ENCODE results near the gene RBM46. TPM values are rescaled to one million over a fixed set of nuclear protein-coding genes. Genes with fewer than 3 reads are reported as not detected.

Gene RBM46, protein sequence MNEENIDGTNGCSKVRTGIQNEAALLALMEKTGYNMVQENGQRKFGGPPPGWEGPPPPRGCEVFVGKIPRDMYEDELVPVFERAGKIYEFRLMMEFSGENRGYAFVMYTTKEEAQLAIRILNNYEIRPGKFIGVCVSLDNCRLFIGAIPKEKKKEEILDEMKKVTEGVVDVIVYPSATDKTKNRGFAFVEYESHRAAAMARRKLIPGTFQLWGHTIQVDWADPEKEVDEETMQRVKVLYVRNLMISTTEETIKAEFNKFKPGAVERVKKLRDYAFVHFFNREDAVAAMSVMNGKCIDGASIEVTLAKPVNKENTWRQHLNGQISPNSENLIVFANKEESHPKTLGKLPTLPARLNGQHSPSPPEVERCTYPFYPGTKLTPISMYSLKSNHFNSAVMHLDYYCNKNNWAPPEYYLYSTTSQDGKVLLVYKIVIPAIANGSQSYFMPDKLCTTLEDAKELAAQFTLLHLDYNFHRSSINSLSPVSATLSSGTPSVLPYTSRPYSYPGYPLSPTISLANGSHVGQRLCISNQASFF
- total RNA-seq, result not detected in 2 replicates

- DNase-seq (ENCODE audit: low read depth, low spot score), result no peak
Observed at GRCh38 chr4:154781126-154781982, at the start of gene RBM46. TSS of gene RBM46 (plus strand) at chr4:154781272. CDS start at chr4:154796753, 15,481 bp downstream.

- no peak for DNase-seq (ENCODE audit: low read depth, low spot score)
Observed at GRCh38 chr4:154731756-154732155, 49.3 kb upstream of the RBM46 start.

- no peak for DNase-seq (ENCODE audit: low read depth, low spot score)
Observed at GRCh38 chr4:154732669-154733068, 48.4 kb upstream of the RBM46 start.

- no peak for DNase-seq (ENCODE audit: low read depth, low spot score)
Observed at GRCh38 chr4:154736770-154737169, 44.3 kb upstream of the RBM46 start.

DNA sequence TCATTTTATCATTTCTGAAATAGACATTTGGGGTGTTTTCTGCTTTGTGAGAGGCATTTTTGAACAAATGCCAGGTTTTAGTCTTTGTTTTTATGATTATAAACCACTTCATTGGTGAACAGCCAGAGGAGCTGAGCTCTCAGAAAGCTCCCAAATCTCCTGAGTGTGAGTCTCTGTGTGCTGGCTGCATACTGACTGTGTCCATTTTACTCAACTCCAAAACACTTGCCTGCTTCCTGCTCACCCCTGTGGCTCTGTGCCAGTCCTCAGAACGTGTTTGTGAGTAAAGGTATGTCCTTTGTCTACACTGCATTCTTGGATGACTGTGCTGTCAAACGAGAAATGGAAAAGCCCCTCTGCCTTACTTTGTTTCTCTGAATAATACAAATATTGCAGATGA lies 42.6 kb upstream of the RBM46 start:
- DNase-seq (ENCODE audit: low read depth, low spot score), result no peak

GRCh38 chr4:154739111-154739510 lies 42.0 kb upstream of the RBM46 start:
- DNase-seq (ENCODE audit: low read depth, low spot score), result no peak

- DNase-seq (ENCODE audit: low read depth, low spot score), result no peak
Observed at GRCh38 chr4:154740462-154740861, 40.6 kb upstream of the RBM46 start.

DNA sequence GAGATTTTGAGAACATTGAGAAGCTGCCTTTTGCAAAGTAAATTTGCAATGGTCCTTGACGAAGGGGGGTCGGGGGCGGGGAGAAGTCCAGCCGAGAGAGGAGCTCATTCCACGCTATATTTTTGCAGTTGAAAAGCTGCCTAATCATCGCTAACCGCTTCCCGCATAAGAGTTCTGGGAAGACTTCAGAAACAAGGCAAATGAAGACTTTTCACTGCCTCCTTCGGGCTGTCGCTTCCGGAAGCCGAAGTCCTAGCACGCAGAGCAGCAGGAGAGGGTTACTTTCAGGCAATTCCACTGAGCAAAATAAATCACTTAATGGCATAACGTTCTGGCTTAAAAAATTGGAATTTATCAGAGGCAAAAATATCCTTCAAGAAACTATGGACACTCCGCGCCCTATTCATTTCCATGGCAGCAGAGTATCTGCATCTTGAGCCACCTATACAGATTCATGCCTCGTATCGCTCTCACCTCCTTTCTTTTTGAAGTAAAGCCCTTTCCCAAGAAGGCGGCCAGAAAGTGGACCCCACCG lies 39.9 kb upstream of the RBM46 start:
- DNase-seq (ENCODE audit: low read depth, low spot score), result no peak

GRCh38 chr4:154741922-154742850 lies 38.9 kb upstream of the RBM46 start:
- no peak for DNase-seq (ENCODE audit: low read depth, low spot score)

DNA sequence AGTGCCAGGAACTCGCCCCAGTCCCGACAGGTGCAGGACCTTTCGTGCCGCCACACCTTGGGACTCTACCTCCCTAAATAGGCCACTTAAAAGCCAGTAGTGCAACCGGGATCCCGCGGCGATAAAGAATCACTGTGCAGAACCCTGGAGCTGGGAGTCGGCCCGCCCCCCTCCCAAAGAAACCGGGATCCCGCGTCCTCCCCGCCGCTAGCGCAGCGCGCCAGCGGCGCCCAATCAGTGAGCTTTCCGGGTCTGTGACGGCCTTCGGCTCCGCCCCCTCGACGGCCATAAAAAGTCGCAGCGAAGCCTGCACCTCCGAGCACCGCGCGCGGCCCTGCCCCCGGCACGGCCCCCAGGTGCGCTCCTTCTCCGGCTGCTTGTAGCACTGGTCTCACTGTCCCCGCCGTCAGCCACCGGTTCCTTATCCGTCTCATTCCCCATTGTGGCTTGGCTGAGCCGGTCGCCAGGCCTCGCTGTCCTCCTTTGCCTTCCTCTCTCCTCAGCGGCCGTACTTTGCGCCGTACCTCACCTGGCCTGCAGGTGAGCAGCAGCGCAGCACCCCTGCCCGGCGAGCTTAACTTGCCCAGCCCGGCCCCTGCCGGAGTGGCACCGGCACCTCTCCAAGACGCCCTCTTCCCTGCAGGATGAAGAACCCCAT lies 37.3 kb upstream of the RBM46 start, which contains the start of gene LRAT:
Gene LRAT (plus strand): TSS at position 318 of the 658 bp plus-strand sequence. CDS start 327 bp downstream, at position 645.
- no peak for DNase-seq (ENCODE audit: low read depth, low spot score)

DNA sequence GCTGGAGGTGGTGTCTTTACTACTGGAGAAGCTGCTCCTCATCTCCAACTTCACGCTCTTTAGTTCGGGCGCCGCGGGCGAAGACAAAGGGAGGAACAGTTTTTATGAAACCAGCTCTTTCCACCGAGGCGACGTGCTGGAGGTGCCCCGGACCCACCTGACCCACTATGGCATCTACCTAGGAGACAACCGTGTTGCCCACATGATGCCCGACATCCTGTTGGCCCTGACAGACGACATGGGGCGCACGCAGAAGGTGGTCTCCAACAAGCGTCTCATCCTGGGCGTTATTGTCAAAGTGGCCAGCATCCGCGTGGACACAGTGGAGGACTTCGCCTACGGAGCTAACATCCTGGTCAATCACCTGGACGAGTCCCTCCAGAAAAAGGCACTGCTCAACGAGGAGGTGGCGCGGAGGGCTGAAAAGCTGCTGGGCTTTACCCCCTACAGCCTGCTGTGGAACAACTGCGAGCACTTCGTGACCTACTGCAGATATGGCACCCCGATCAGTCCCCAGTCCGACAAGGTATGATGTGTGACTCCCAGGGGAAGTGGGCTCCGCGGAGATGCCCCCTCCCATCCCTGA lies 36.6 kb upstream of the RBM46 start:
- DNase-seq (ENCODE audit: low read depth, low spot score), result no peak

GRCh38 chr4:154757713-154758112 lies 23.4 kb upstream of the RBM46 start:
- no peak for DNase-seq (ENCODE audit: low read depth, low spot score)

DNA sequence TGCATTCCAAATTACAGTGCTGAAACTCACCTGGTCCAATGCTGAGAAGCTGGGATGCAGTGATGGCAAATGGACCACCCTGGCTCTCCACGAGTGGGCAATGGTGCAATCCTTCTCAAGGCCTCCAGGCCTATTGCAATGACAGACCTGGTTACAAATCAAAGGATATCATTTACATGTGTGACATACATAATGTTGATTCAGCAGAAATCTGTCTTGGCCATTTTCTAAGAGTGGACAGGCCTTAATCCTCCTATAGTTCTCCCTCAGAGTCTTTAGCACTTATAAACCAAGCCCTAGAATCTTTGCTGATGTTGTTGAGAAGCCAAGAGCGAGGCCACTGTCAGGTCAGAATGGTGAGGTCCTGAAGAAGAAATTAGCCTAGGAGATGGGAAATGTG lies 20.2 kb upstream of the RBM46 start:
- DNase-seq (ENCODE audit: low read depth, low spot score), result no peak

GRCh38 chr4:154778264-154778663 lies 2.8 kb upstream of the RBM46 start:
- DNase-seq (ENCODE audit: low read depth, low spot score), result no peak

DNA sequence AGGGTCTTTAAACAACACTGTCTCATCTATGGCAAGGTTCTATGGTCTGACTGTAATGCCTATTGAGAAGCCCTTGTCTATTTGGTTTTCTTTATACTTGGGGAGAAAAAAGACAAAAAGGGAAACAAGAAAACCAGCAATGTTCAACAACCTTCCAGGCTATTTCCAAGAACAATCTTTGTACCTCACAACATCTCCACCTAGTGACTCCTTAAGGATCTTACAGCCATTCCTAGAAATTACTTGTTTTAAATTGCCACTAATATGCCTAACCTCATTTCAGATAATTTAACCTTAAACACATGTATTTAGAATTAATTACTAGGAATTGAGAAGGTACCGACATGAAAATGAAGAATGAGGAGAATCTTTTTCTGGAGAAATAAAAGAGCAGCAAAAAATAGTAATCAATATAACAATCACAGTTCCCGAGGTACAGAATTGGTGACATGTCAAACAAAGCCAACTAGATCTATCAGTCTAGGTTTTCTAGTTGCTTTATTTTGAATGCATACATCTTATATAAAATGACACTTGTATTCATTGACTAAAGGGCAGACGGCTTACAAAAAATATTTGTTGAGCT lies 1.6 kb upstream of the RBM46 start:
- no peak for DNase-seq (ENCODE audit: low read depth, low spot score)

GRCh38 chr4:154781983-154782293 lies 866 bp downstream of the RBM46 start:
- no peak for DNase-seq (ENCODE audit: low read depth, low spot score)

- peak; percentile 1 for DNase-seq (ENCODE audit: low read depth, low spot score)
Observed at GRCh38 chr4:154807042-154807630, 26.1 kb downstream of the RBM46 start.

DNA sequence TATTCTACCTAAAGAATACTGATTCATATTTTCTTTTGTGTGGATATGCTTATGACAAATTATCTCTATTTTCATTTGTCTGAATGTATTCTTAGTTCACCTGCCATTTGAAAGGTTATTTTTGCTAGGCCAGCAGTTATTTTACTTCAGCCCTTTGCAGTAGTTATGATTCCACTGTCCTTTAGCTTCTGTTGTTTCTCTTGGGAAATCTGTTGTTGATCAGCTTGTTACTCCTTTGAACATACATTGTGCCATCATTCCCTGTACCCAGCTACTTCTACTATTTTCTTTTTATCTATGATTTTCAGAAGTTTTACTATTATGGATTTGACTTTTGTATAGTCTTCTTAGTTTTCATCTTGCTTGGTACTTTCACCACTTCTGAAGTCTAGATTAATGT lies 37.2 kb downstream of the RBM46 start:
- no peak for DNase-seq (ENCODE audit: low read depth, low spot score)

DNA sequence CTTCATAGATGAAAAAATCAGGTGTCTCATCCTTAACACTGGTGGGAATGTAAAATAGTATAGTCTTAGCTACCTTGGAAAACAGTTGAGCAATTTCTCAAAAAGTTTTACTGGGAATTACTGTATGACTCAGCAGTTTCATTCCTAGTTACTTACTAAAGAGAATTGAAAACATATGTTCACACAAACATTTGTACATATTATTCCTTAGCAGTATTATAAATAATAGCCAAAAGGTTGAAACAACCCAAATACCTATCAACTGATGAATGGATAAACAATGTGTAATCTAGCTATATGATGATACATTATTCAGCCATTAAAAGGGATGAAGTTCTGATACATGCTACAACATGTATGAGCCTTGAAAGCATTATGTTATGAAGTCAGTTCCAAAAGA lies 41.7 kb downstream of the RBM46 start:
- DNase-seq (ENCODE audit: low read depth, low spot score), result no peak

Data from pulmonary artery endothelial cell (primary cell).